ENCODE measurements around the gene HCN4.
A peak's percentile ranks its signal among the peaks of the same experiment; 100 is the strongest.

Gene HCN4

GRCh38 chr15:73341886-73342600, 26.7 kb downstream of the HCN4 start:
- no peak for DNase-seq

- DNase-seq: no peak
Measured at GRCh38 chr15:73340502-73341192, 28.1 kb downstream of the HCN4 start.

GRCh38 chr15:73338606-73339374, 30.0 kb downstream of the HCN4 start:
- DNase-seq: no peak

- peak; percentile 60 for DNase-seq
Measured at GRCh38 chr15:73338058-73338457, 30.7 kb downstream of the HCN4 start.

- DNase-seq: no peak
Measured at GRCh38 chr15:73337187-73337586, 31.6 kb downstream of the HCN4 start.

- DNase-seq: no peak
Measured at GRCh38 chr15:73336756-73337155, 32.0 kb downstream of the HCN4 start.

- no peak for DNase-seq
Measured at GRCh38 chr15:73335471-73335870, 33.3 kb downstream of the HCN4 start.

- no peak for DNase-seq
Measured at GRCh38 chr15:73335026-73335425, 33.7 kb downstream of the HCN4 start.

- DNase-seq: no peak
Measured at GRCh38 chr15:73334086-73334485, 34.7 kb downstream of the HCN4 start.

- DNase-seq: no peak
Measured at GRCh38 chr15:73333001-73333400, 35.8 kb downstream of the HCN4 start.

- no peak for DNase-seq
Measured at GRCh38 chr15:73331991-73332925, 36.5 kb downstream of the HCN4 start.

GRCh38 chr15:73331501-73331900, 37.3 kb downstream of the HCN4 start:
- no peak for DNase-seq

GRCh38 chr15:73330206-73331051, 38.3 kb downstream of the HCN4 start:
- no peak for DNase-seq

GRCh38 chr15:73329501-73330200, 39.1 kb downstream of the HCN4 start:
- no peak for DNase-seq

GRCh38 chr15:73328981-73329380, 39.8 kb downstream of the HCN4 start:
- no peak for DNase-seq

GRCh38 chr15:73328149-73328820, 40.5 kb downstream of the HCN4 start:
- no peak for DNase-seq

- no peak for DNase-seq
Measured at GRCh38 chr15:73326157-73326556, 42.6 kb downstream of the HCN4 start.

GRCh38 chr15:73325191-73325861, 43.4 kb downstream of the HCN4 start:
- no peak for DNase-seq

- no peak for DNase-seq
Measured at GRCh38 chr15:73324496-73325170, 44.1 kb downstream of the HCN4 start.

All from NCI-H146 (cell line).